Measurements from ENCODE around the gene GPR151.

DNA sequence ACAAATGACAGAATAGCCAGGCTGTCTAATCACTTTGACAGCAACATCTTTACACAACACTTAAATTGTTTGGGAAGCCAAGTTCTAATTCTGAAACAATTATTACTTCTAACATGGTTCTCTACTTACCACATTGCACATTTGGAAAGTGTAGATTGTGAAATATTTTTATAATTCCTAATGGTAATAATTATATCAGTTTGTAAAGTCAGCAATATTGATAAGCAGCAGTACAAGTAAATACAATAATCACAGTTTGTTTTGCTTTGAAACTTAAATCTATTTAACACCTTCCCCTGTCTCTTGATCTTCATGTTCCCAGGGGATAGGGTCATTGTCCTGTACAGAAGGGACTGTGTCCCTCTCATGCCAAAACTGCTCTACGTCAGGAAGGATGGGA, 1.4 kb downstream of the GPR151 start:
- TF ChIP-seq POLR2A (IDR thresholded peaks at IDR 0.05; ENCODE audit: low read length) (no peak), FOSL2 (IDR thresholded peaks at IDR 0.05) (no peak), FOSL2 (CRISPR knock-in tag; IDR thresholded peaks at IDR 0.05) (no peak), EP300 (IDR thresholded peaks at IDR 0.05) (no peak), NFE2L2 (conservative IDR thresholded peaks at IDR 0.05; ENCODE audit: low read length) (no peak), SMC3 (IDR thresholded peaks at IDR 0.05) (no peak), RNF2 (IDR thresholded peaks at IDR 0.05; ENCODE audit: borderline replicate concordance, low read depth) (no peak), CEBPB (IDR thresholded peaks at IDR 0.05) (no peak), JUNB (IDR thresholded peaks at IDR 0.05) (no peak)
- TF ChIP-seq, protein P1, sequence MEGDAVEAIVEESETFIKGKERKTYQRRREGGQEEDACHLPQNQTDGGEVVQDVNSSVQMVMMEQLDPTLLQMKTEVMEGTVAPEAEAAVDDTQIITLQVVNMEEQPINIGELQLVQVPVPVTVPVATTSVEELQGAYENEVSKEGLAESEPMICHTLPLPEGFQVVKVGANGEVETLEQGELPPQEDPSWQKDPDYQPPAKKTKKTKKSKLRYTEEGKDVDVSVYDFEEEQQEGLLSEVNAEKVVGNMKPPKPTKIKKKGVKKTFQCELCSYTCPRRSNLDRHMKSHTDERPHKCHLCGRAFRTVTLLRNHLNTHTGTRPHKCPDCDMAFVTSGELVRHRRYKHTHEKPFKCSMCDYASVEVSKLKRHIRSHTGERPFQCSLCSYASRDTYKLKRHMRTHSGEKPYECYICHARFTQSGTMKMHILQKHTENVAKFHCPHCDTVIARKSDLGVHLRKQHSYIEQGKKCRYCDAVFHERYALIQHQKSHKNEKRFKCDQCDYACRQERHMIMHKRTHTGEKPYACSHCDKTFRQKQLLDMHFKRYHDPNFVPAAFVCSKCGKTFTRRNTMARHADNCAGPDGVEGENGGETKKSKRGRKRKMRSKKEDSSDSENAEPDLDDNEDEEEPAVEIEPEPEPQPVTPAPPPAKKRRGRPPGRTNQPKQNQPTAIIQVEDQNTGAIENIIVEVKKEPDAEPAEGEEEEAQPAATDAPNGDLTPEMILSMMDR (IDR thresholded peaks at IDR 0.05), result no peak
- TF ChIP-seq, protein P2, sequence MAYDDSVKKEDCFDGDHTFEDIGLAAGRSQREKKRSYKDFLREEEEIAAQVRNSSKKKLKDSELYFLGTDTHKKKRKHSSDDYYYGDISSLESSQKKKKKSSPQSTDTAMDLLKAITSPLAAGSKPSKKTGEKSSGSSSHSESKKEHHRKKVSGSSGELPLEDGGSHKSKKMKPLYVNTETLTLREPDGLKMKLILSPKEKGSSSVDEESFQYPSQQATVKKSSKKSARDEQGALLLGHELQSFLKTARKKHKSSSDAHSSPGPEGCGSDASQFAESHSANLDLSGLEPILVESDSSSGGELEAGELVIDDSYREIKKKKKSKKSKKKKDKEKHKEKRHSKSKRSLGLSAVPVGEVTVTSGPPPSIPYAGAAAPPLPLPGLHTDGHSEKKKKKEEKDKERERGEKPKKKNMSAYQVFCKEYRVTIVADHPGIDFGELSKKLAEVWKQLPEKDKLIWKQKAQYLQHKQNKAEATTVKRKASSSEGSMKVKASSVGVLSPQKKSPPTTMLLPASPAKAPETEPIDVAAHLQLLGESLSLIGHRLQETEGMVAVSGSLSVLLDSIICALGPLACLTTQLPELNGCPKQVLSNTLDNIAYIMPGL (CRISPR knock-in tag; IDR thresholded peaks at IDR 0.05; ENCODE audit: borderline replicate concordance), result no peak

Measured in A549 (cell line).